ENCODE results near the gene ZNF837. TPM values are rescaled to one million over a fixed set of nuclear protein-coding genes. Genes with fewer than 3 reads are reported as not detected.

ZNF837 gene
- total RNA-seq, 2 donors from 2014 or later, result 1.2 to 1.6 TPM

DNA sequence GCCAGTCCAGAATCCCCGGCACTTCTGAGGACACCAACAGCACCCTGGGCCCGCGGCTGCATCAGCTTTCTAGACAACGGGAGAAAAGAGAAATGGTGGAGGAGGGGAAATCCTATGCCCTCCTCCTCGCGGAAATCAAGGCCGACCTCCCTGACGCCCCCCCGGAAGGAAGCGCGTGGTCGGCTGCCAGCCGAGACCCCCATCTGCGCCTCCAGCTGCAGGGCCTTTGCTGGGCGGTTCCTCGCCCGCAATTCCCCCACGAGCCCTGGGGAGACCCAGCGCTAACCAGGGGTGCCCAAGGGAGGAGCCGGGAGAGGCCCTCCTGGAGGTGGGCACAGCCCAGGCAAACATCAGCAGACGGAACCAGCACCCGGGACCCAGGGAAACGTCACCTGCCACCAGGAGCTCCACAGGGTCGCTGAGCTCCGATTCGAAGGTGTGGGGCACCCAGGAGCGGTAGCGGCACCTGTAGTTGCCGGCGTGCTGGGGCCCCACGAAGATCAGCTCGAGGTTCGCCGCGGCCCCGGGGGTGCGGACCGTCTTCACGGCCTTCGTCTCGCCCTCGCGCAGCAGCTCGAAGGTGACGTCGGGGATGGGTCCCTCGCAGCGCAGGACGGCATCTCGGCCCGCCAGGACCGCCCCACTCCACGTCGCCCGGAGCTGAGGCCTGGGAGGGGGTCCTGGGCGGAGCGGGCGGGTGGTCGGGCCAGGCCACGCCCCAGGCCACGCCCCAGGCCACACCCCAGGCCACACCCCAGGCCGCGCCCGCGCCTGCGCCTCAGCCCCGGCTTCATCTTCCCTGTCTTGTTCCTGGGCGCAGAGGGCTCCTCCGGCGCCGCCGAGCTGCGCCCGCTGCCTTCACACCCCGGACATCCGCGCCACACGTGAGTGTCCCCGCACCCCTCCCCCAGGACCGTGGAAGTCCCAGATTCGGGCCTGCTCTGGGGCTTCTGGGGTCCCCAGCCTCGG, 33.6 kb downstream of the ZNF837 start:
- H3K27me3 Mint-ChIP-seq, result no peaks in the 10 kb centered on the region
- peak; percentile 56 to 63 (median 63) for DNase-seq
- H3K9me3 ChIP-seq (ENCODE audit: control insufficient read depth, low read length, poor library complexity, severe bottlenecking), result no peaks in the 10 kb centered on the region
- peak overlapping the region; percentile 91 for H3K4me3 Mint-ChIP-seq
- H3K4me1 Mint-ChIP-seq, result peaks cover 15% of the 10 kb centered on the region
- peak overlapping the region; percentile 85 for H3K27ac Mint-ChIP-seq
- ATAC-seq, result peak; percentile 94
- peaks cover 6% of the 10 kb centered on the region for H3K36me3 Mint-ChIP-seq (ENCODE audit: low read depth)

GRCh38 chr19:58345558-58345957, 35.3 kb downstream of the ZNF837 start:
- Mint-ChIP-seq H3K27me3 (no peaks in the 10 kb centered on the region), H3K4me3 (peak overlapping the region; percentile 91), H3K4me1 (peaks cover 15% of the 10 kb centered on the region), H3K36me3 (ENCODE audit: low read depth) (peaks cover 10% of the 10 kb centered on the region), H3K27ac (peak overlapping the region; percentile 39)
- no peaks in the 10 kb centered on the region for H3K9me3 ChIP-seq (ENCODE audit: control insufficient read depth, low read length, poor library complexity, severe bottlenecking)
- DNase-seq (no peak), ATAC-seq (no peak)

GRCh38 chr19:58338825-58339558, 41.8 kb downstream of the ZNF837 start:
- no peak for DNase-seq
- H3K4me3 Mint-ChIP-seq, result no peak overlapping the region
- peaks cover 9% of the 10 kb centered on the region for H3K36me3 Mint-ChIP-seq (ENCODE audit: low read depth)
- H3K27me3 Mint-ChIP-seq, result no peaks in the 10 kb centered on the region
- H3K4me1 Mint-ChIP-seq, result peaks cover 4% of the 10 kb centered on the region
- ATAC-seq, result no peak
- no peak overlapping the region for H3K27ac Mint-ChIP-seq
- H3K9me3 ChIP-seq (ENCODE audit: control insufficient read depth, low read length, poor library complexity, severe bottlenecking), result no peaks in the 10 kb centered on the region

DNA sequence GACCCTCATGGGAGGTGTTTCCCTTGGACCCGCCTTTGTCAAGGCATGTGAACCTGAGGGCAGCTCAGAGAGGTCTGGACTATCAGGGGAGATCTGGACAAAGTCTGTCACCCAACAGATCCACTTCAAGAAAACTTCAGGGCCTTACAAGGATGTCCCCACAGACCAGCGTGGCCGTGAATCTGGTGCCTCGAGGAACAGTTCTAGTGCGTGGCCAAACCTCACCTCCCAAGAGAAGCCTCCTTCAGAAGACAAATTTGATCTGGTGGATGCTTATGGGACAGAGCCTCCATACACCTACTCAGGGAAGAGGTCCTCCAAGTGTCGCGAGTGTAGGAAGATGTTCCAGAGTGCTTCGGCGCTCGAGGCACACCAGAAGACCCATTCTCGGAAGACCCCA, 42.5 kb downstream of the ZNF837 start:
- Mint-ChIP-seq H3K4me1 (peaks cover 4% of the 10 kb centered on the region), H3K27ac (no peak overlapping the region), H3K4me3 (no peak overlapping the region), H3K27me3 (no peaks in the 10 kb centered on the region), H3K36me3 (ENCODE audit: low read depth) (peaks cover 9% of the 10 kb centered on the region)
- DNase-seq (no peak), ATAC-seq (no peak)
- no peaks in the 10 kb centered on the region for H3K9me3 ChIP-seq (ENCODE audit: control insufficient read depth, low read length, poor library complexity, severe bottlenecking)

DNA sequence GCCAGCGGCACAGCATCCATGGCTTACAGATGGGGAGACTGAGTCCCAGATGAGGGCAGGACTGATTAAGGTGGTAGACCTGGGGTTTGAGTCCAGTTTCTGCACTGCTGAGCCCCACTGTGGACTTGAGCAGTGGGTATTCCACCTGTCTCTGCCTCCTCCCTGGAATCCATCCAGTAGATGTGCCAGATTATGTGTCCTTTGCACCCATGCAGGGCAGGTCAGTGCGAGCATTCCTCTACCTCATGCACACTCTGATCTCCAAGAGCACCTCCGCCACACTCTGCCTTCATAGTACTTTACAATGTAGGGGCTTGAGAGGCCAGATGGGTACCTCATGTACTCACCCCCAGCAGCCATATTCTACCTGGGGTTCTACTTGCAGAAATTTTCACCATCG, 44.0 kb downstream of the ZNF837 start:
- DNase-seq (no peak), ATAC-seq (no peak)
- no peaks in the 10 kb centered on the region for H3K9me3 ChIP-seq (ENCODE audit: control insufficient read depth, low read length, poor library complexity, severe bottlenecking)
- Mint-ChIP-seq H3K36me3 (ENCODE audit: low read depth) (peaks cover 7% of the 10 kb centered on the region), H3K4me3 (no peak overlapping the region), H3K27ac (no peak overlapping the region), H3K27me3 (no peaks in the 10 kb centered on the region), H3K4me1 (peaks cover 5% of the 10 kb centered on the region)

DNA sequence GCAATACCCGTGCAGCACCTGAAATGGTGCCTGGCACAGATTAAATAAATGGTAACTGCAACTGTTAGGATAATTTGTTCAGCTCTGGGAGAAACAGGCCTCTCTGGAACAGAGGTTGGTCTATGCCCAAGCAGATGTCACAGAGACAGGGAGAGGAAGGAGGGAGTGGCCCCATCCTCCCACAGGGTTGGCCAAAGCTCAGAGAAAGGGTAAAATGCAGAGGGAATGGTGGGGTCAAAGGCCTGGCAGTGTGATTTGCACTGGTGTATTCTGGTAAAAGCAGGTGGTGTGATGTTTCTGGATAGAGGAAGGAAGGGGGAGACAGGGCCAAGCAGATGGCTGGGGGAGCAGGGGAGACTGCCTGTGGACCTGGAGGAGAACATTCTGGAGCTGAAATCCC, 44.6 kb downstream of the ZNF837 start:
- H3K9me3 ChIP-seq (ENCODE audit: control insufficient read depth, low read length, poor library complexity, severe bottlenecking), result no peaks in the 10 kb centered on the region
- Mint-ChIP-seq H3K27me3 (no peaks in the 10 kb centered on the region), H3K27ac (no peak overlapping the region), H3K36me3 (ENCODE audit: low read depth) (peaks cover 5% of the 10 kb centered on the region), H3K4me3 (no peak overlapping the region), H3K4me1 (peaks cover 5% of the 10 kb centered on the region)
- DNase-seq (no peak), ATAC-seq (no peak)

- no peak for DNase-seq
- no peaks in the 10 kb centered on the region for H3K9me3 ChIP-seq (ENCODE audit: control insufficient read depth, low read length, poor library complexity, severe bottlenecking)
- Mint-ChIP-seq H3K27ac (no peak overlapping the region), H3K36me3 (ENCODE audit: low read depth) (peaks cover 4% of the 10 kb centered on the region), H3K27me3 (no peaks in the 10 kb centered on the region), H3K4me1 (peaks cover 8% of the 10 kb centered on the region), H3K4me3 (no peak overlapping the region)
- ATAC-seq, result no peak
These were observed 45.2 kb downstream of the ZNF837 start for GRCh38 chr19:58335630-58336029.

GRCh38 chr19:58334691-58335249, 46.1 kb downstream of the ZNF837 start:
- H3K4me3 Mint-ChIP-seq, result no peak overlapping the region
- no peak overlapping the region for H3K27ac Mint-ChIP-seq
- no peak for DNase-seq
- no peaks in the 10 kb centered on the region for H3K27me3 Mint-ChIP-seq
- no peaks in the 10 kb centered on the region for H3K9me3 ChIP-seq (ENCODE audit: control insufficient read depth, low read length, poor library complexity, severe bottlenecking)
- no peak for ATAC-seq
- H3K36me3 Mint-ChIP-seq (ENCODE audit: low read depth), result peaks cover under 1% of the 10 kb centered on the region
- peaks cover 6% of the 10 kb centered on the region for H3K4me1 Mint-ChIP-seq

DNA sequence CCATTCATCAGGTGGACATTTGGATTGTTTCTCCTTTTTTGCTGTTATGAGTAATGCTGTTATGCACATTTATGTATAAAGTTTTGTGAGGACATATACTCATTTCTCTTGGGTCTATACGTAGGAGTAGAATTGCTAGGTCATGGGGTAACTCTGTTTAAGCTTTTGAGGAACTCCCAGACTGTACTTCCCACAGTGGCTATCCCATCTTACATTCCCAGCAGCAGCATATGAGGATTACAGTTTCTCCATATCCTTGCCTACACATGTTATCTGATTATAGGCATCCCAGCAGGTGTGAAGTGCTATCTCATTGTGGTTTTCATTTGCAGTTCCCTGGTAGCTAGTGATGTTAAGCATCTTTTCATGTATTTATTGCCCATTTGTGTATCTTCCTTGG, 48.1 kb downstream of the ZNF837 start:
- Mint-ChIP-seq H3K4me1 (peaks cover 5% of the 10 kb centered on the region), H3K4me3 (no peak overlapping the region), H3K27me3 (no peaks in the 10 kb centered on the region), H3K36me3 (ENCODE audit: low read depth) (no peaks in the 10 kb centered on the region), H3K27ac (peak overlapping the region; percentile 29)
- H3K9me3 ChIP-seq (ENCODE audit: control insufficient read depth, low read length, poor library complexity, severe bottlenecking), result no peaks in the 10 kb centered on the region
- ATAC-seq, result no peak
- DNase-seq, result no peak

GRCh38 chr19:58330458-58330857, 50.4 kb downstream of the ZNF837 start:
- DNase-seq (no peak), ATAC-seq (no peak)
- Mint-ChIP-seq H3K36me3 (ENCODE audit: low read depth) (no peaks in the 10 kb centered on the region), H3K4me1 (peaks cover 5% of the 10 kb centered on the region), H3K4me3 (no peak overlapping the region), H3K27ac (no peak overlapping the region), H3K27me3 (no peaks in the 10 kb centered on the region)
- no peaks in the 10 kb centered on the region for H3K9me3 ChIP-seq (ENCODE audit: control insufficient read depth, low read length, poor library complexity, severe bottlenecking)

GRCh38 chr19:58328999-58329398, 51.8 kb downstream of the ZNF837 start:
- H3K4me3 Mint-ChIP-seq, result no peak overlapping the region
- H3K27me3 Mint-ChIP-seq, result no peaks in the 10 kb centered on the region
- DNase-seq, result no peak
- H3K4me1 Mint-ChIP-seq, result peaks cover 5% of the 10 kb centered on the region
- no peak for ATAC-seq
- H3K9me3 ChIP-seq (ENCODE audit: control insufficient read depth, low read length, poor library complexity, severe bottlenecking), result no peaks in the 10 kb centered on the region
- H3K36me3 Mint-ChIP-seq (ENCODE audit: low read depth), result no peaks in the 10 kb centered on the region
- H3K27ac Mint-ChIP-seq, result peak overlapping the region; percentile 49

DNA sequence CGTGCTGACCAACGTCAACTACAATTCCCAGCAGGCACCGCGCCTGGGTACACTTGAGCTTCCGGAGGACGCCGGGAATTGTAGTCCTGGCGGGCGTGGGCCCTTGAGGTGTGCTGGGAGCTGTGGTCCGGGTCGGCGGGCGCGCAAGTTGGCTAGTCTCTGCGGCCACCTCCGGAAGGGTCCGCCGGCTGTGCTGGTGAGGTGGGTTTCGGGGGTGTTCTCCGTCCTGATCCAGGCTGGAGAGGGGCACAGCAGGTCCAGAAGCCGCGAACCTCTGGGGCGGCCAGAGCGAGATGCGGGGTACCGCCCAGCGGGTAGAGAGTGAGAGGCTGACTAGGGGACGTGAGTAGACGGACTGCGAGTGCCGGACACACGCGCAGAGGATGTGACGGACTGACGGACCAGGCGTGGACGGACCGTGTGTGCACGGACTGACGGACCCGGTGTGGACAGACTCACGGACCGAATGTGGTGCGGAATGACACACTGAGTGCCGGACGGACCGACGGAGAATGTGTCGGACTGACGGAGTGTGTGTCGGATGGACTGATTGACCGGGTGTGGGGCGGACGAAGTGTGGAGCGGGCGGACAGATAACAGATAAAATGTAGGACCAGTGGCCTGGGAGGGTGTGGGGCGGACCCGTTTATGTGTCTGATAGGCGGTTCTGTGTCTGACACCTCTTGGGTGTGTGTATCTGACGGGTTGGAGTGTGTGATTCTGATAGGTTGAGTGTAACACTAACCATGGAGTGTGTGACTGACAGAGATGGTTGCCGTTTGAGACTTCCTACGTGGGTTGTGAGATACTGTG, 53.7 kb downstream of the ZNF837 start, which contains the start of gene ZSCAN22:
TSS of gene ZSCAN22 (plus strand) at position 81 of the 813 bp plus-strand sequence. CDS start 7,809 bp downstream, outside the sequence.
- H3K27ac Mint-ChIP-seq, result no peak within 1 kb of the TSS
- ATAC-seq (peak; percentile 93), DNase-seq (peak; percentile 73 to 79 (median 75))
- H3K4me3 Mint-ChIP-seq, result no peak within 1 kb of the TSS
- peaks cover 2% of the 10 kb centered on the region for H3K36me3 Mint-ChIP-seq (ENCODE audit: low read depth)
- no peaks in the 10 kb centered on the region for H3K27me3 Mint-ChIP-seq
- H3K4me1 Mint-ChIP-seq, result peaks cover 4% of the 10 kb centered on the region
- H3K9me3 ChIP-seq (ENCODE audit: control insufficient read depth, low read length, poor library complexity, severe bottlenecking), result no peaks in the 10 kb centered on the region

Data from T-helper 17 cell (primary cell).